ENCODE data around the gene TRIM7. TPM values are rescaled to one million over a fixed set of nuclear protein-coding genes. Genes with fewer than 3 reads are reported as not detected.

The TRIM7 gene
- total RNA-seq (2.3 and 7.3 TPM in 2 replicates), polyA plus RNA-seq (4.7 and 6.9 TPM in 2 replicates), polyA minus RNA-seq (ENCODE audit: low replicate concordance) (0.55 and 1.9 TPM in 2 replicates)
- polyA plus RNA-seq (2012) = 6.2 and 7.8 TPM in 2 replicates

DNA sequence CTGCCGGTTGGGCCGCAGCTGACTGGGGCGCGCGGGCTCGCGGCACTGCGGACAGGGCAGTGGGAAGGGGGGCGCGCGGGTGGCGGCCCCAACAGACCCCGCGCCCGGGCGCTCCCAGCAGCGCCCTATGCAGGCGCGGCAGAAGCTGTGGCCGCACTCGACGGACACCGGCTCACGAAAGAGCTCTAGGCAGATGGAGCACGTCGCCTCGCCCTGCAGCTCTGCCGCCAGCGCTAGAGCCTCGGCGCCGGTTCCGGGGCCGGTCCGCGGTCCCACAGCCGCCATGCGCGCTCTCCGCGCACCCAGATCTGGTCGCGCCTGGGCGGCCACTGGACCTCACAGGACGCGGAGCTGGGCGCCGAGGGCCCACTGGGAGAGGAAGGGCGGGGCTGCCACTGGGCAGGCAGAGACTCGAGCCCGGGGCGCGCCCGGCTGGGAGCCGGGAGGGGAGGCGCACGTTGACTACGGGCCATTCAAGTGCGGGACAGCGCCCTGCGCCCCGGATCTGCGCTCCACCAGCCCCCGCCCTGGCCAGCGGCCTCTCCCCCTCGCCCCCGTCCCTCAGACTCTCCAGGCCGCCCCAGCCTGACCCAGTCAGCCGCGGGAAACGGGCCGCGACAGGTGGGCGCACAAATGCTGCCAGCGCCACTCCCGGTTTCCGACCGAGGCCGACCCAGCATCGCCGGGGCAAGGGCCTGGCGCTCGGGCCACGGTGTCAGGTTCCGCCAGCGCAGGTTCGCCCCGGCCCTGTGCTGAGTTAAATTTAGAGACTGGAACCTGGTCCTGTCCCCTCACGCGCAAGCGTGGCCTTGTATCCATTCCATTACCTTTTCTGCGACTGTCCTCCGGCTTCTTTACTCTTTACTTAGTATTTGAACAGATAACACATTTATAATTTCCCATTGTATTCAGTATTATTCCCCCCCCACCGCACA, at the start of gene TRIM7:
Gene TRIM7 (minus strand): TSS at position 371 of the 935 bp plus-strand sequence. CDS start 86 bp downstream, at position 285.
- H3K36me3 ChIP-seq (ENCODE audit: control insufficient read depth, insufficient read depth, low read length) = no peaks in the 10 kb centered on the region
- peaks cover 8% of the 10 kb centered on the region for H3K4me1 ChIP-seq (ENCODE audit: control insufficient read depth, extremely low read depth, insufficient read depth, low read length)
- peak within 1 kb of the TSS; percentile 44 for H2AFZ ChIP-seq (ENCODE audit: low read length)
- H3K79me2 ChIP-seq (ENCODE audit: control insufficient read depth, insufficient read depth, low read length) = no peaks in the 10 kb centered on the region
- H3K4me3 ChIP-seq (replicated peaks in 1 of 4; ENCODE audit: control extremely low read depth in 1 of 4, insufficient read depth in 1 of 4, low read depth in 3 of 4, low read length in 4 of 4) = peak within 1 kb of the TSS; percentile 42 to 62 (median 60)
- H3K4me2 ChIP-seq (ENCODE audit: extremely low read depth, insufficient read depth, low read length) = peak within 1 kb of the TSS; percentile 81
- no peaks in the 10 kb centered on the region for H3K9me3 ChIP-seq (ENCODE audit: control insufficient read depth, insufficient read depth, low read depth, low read length)
- peak; percentile 30 to 34 for DNase-seq (ENCODE audit: low read depth in 2 of 2)
- H3K9ac ChIP-seq (ENCODE audit: insufficient read depth, low read length) = peak within 1 kb of the TSS; percentile 58
- H4K20me1 ChIP-seq (ENCODE audit: control insufficient read depth, extremely low read depth, insufficient read depth, low read length) = no peaks in the 10 kb centered on the region
- H3K27me3 ChIP-seq (ENCODE audit: control insufficient read depth, insufficient read depth, low read length) = no peaks in the 10 kb centered on the region
- no peak within 1 kb of the TSS for H3K27ac ChIP-seq (ENCODE audit: insufficient read depth, low read length)
- TF ChIP-seq EZH2 (IDR thresholded peaks at IDR 0.05; ENCODE audit: low read length, missing control alignments) = no peak
- TF ChIP-seq, protein P1, sequence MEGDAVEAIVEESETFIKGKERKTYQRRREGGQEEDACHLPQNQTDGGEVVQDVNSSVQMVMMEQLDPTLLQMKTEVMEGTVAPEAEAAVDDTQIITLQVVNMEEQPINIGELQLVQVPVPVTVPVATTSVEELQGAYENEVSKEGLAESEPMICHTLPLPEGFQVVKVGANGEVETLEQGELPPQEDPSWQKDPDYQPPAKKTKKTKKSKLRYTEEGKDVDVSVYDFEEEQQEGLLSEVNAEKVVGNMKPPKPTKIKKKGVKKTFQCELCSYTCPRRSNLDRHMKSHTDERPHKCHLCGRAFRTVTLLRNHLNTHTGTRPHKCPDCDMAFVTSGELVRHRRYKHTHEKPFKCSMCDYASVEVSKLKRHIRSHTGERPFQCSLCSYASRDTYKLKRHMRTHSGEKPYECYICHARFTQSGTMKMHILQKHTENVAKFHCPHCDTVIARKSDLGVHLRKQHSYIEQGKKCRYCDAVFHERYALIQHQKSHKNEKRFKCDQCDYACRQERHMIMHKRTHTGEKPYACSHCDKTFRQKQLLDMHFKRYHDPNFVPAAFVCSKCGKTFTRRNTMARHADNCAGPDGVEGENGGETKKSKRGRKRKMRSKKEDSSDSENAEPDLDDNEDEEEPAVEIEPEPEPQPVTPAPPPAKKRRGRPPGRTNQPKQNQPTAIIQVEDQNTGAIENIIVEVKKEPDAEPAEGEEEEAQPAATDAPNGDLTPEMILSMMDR (conservative IDR thresholded peaks at IDR 0.05 in 1 of 2, IDR thresholded peaks at IDR 0.05 in 1 of 2; ENCODE audit: low read depth in 1 of 2, low read length in 2 of 2) = no peak

DNA sequence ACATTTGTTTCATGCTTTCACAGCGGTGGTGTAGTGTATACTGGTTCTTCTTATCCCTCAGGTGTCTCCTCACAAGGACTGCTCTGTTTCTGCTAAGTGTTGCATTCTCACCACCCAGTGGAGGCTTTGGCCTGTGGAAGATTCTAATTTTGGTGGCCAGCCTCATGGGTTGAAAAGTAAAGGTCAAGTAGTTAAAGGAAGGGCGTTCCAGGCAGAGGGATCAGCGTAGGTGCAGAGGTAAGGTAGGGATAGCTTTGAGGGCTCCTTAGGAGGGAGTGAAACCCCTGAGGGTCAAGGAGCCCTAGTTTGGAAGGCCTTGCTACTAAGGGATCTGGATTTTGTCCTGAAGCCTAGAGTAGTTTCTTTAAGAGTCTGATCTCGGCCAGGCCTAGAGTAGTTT, 43.3 kb upstream of the TRIM7 start:
- H3K79me2 ChIP-seq (ENCODE audit: control insufficient read depth, insufficient read depth, low read length) = peaks cover 75% of the 10 kb centered on the region
- no peaks in the 10 kb centered on the region for H4K20me1 ChIP-seq (ENCODE audit: control insufficient read depth, extremely low read depth, insufficient read depth, low read length)
- peak overlapping the region; percentile 17 for H3K9ac ChIP-seq (ENCODE audit: insufficient read depth, low read length)

More for the DNA sequence above, 43.3 kb upstream of the TRIM7 start:
- Histone ChIP-seq H3K9me3 (ENCODE audit: control insufficient read depth, insufficient read depth, low read depth, low read length) (no peaks in the 10 kb centered on the region), H3K27me3 (ENCODE audit: control insufficient read depth, insufficient read depth, low read length) (no peaks in the 10 kb centered on the region), H3K4me1 (ENCODE audit: control insufficient read depth, extremely low read depth, insufficient read depth, low read length) (peaks cover 16% of the 10 kb centered on the region), H3K4me2 (ENCODE audit: extremely low read depth, insufficient read depth, low read length) (peak overlapping the region; percentile 97), H3K4me3 (replicated peaks in 1 of 4; ENCODE audit: control extremely low read depth in 1 of 4, insufficient read depth in 1 of 4, low read depth in 3 of 4, low read length in 4 of 4) (peak overlapping the region; percentile 53 to 98 (median 70)), H3K27ac (ENCODE audit: insufficient read depth, low read length) (peak overlapping the region; percentile 91), H2AFZ (ENCODE audit: low read length) (no peak overlapping the region), H3K36me3 (ENCODE audit: control insufficient read depth, insufficient read depth, low read length) (peaks cover 6% of the 10 kb centered on the region)
- DNase-seq (ENCODE audit: low read depth in 2 of 2) = no peak
- TF ChIP-seq, protein P1 (conservative IDR thresholded peaks at IDR 0.05 in 1 of 2, IDR thresholded peaks at IDR 0.05 in 1 of 2; ENCODE audit: low read depth in 1 of 2, low read length in 2 of 2) = no peak
- TF ChIP-seq EZH2 (IDR thresholded peaks at IDR 0.05; ENCODE audit: low read length, missing control alignments) = no peak

All from fibroblast of lung (primary cell).